NCI-H345 (cell line): Measurements from ENCODE around the gene LRRTM1.
A peak's percentile ranks its signal among the peaks of the same experiment; 100 is the strongest.

ENCODE experiments used
- DNase-seq: peaks from one replicate; lab custom pipeline; 2025; lab: John Stamatoyannopoulos, UW

LRRTM1 gene

DNA sequence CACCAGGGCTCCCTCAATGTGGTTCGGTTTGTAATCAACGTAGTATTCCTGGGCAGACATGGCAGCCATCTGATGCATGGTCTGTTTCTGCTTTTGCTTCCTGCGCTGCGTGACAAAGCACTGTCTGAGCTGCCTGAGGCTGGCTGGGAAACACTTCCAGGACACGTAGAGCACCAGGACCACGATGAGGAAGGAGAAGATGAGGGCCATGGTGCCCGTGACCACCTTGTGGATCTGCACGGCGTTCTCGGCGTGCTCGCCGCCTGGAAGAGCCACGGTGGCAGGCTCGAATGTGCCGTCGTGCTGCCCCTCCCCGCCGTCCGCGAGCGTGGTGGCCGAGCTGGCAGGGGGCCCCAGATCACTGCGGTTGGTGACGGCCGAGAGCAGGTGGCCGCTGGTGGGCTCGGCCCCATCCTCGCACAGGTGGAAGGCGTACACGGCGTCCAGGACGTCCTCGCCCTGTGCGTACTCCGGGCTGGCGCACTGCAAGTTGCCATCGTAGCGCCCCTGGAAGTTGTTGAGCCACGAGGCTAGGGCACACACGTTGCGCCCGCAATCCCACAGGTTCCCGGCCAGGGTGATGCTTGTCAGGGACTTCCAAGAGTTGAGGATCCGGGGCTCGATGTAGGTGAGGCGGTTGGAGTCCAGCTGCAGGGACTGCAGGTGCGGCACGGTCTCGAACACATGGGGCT is 2.1 kb downstream of the LRRTM1 start:
- DNase-seq = no peak

DNA sequence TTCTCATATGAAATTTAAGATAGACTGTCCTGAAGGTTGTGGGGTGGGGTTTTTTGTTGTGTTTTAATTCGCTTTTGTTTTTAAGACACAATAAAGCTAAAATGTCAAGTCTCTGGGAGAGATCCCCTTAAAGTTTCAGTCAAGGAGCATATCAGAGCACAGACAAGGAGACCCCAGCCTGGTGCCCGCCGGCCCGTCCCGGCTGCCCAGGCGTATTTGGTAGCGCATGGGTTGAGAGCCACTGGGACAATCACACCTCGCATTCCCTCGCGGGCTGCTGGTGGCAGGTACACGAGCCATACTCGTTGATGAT is 2.6 kb downstream of the LRRTM1 start:
- DNase-seq = no peak

DNA sequence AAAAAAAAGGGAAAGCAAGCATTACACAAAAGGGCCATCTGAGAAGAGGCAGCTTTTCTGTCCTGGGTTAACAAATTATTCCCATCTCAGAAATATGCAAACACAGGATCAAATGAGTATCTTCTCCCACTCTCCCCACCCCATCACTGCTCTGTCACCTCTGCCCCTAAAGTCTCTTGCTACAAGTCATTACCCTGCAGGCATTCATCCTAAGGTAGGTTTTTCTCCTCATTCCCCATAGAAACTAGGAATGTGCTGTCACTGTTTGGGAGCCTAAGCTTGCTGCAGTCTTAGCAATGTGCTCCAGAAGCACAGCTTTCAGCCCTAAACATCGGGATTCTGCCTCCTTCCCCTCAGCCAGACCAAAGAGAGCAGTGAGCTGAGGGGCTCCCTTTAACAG is 3.6 kb downstream of the LRRTM1 start:
- DNase-seq = no peak

DNA sequence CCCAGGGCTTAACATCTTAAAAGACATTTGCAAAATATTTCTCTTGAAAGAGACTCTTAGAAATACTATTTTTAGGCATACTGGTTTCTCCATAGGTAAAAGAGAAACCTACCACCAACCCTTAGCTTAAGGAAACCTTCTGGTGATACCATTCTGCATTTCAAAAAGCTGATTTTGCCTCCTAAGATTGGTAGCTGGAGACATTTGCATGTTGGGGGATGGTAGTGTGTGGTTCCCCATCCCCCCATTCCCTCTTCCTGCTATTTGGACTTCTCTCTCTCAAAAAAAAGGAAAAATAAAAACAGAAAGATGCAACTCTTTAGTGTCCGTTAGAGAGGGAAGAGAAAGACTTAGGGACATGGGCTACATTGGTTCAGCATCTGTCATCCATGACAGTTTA is 4.2 kb downstream of the LRRTM1 start:
- no peak for DNase-seq

DNA sequence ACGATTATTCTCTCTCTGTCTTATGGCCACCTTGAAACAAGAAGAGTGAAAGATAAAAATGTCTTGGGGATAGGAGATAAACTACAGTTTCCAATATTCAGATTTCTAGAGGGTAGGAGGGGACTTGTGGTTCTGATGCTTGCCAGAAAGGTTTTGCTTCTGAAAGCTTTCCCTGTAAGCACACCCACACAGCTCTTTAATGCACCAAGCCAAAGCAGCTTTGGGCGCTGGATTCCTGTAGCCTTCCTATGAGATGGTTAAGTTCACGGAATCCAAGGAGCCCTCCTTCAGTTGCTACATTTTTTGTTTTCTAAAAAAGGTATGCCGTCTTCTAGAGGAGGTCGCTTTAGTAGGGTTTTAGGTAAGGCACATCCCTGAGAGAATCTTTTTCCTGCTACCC is 4.9 kb downstream of the LRRTM1 start:
- DNase-seq = no peak

DNA sequence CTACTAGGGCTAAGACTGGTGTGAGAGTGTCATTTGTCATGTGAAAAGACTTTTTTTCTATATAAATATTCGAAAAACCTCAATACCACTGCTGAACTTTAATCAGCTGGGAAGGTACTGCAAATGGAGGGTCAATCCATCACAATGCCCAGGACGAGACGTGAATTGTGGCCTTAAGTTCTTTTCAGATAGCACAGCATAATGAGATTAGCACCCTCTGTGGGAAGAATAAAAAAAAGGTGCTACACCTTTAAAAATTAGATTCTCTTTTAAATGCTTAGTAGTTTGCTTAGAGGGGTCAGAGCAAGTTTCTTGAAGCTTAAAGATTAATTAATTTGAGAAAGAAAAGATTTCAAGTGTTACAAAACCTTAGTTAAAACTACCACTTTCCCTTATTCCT is 5.6 kb downstream of the LRRTM1 start:
- no peak for DNase-seq

- no peak for DNase-seq
Measured at GRCh38 chr2:80293039-80293438, 11.5 kb downstream of the LRRTM1 start.

DNA sequence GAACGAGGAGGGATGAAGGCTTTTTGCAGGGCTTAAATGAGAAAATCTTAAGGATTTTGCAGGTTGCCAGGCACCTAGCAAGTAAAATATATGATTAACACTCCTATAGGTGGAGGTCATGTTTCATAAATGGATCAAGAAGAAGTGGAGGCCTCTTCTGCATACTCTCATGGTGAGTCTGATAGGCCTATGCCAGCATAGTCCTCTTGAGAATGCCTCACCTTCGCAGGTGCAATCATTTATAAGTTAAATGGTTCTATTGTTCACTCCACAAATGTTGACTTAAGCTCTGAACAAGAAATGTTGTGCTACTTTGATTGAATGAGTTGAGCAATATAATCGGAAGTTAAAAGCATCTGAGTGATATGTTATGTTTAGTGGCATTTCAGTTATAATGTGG is 12.1 kb downstream of the LRRTM1 start:
- DNase-seq = peak; percentile 70

DNA sequence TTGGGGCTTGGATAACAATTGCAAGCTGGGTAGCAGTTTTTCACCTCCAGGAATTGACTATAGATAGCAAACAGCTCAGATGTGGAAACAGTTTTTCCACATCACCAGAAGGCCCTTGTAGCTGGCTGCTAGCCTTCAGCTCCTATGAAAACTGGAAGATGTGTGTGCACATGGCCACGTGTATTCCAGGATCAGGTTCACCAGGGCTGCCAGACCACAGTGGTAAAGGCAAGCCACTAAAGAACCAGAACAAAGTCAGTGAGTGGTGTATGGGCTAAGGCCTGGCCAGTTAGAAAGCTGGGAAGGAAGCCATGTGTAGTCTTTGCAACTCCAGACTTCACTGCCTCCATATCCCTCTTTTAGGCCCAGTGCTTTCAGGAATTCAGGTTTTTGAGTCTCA is 12.9 kb downstream of the LRRTM1 start:
- DNase-seq = no peak

DNA sequence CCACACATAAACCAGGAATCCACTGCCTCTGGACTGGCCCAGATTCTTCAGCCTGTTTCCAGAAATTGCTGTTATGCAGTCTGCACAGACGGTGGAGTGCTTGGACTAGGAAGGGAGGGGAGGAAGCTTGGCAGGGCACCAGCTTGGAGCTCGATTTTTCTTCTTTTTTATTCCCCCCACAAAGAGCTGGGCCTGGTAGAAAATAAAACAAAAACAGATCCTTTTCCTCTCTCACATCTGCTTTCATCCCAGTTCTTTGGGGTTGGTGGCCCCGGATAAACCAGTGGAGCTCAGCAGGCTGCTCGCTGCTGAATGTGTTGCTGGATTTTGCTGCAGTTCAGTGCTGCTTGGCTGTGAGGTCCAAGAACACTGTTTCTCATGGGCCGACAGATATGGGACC is 16.0 kb downstream of the LRRTM1 start:
- no peak for DNase-seq

GRCh38 chr2:80281049-80281448 is 23.5 kb downstream of the LRRTM1 start:
- no peak for DNase-seq

GRCh38 chr2:80280598-80280997 is 24.0 kb downstream of the LRRTM1 start:
- DNase-seq = no peak

- no peak for DNase-seq
Measured at GRCh38 chr2:80269806-80270205, 34.7 kb downstream of the LRRTM1 start.

GRCh38 chr2:80266231-80266630 is 38.3 kb downstream of the LRRTM1 start:
- no peak for DNase-seq

- no peak for DNase-seq
Measured at GRCh38 chr2:80259292-80259691, 45.3 kb downstream of the LRRTM1 start.

DNA sequence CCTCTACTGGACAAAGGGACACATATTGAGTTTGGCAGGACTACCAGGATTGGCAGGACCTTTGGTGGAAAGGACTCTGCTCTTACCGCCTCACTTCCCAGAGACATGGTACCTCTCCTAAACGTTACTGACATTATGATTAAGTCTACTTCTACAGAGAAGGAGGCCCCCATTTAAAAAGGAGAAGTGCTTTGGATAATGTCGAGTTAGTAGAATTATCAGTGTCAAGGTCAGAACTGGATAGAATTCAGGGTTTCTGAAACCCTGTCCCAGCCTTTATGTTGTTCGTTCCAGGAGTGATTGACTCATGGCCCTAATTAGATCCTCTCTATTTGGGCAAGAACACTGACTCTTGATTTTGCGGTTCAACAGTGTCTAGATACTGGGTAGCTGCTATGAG is 45.8 kb downstream of the LRRTM1 start:
- no peak for DNase-seq

DNA sequence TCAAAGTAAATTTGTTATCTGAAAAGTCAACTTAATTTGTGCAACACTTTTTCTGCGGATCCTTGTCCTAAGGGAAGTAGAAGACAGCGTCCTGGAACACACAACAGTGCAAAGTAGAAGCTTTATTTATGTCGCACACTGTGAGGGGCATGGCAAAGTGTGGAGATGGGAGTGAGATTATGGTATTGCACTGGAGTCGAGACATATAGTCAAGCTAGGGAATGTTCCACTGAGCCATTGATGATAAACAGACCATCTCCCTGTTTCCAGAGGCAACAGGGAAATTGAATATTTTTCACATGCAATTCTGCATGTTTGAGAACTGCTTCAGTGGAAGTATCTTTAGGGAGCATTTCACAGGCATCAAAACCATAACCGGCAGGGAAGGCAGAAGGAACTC is 46.2 kb downstream of the LRRTM1 start:
- no peak for DNase-seq

GRCh38 chr2:80257450-80257849 is 47.1 kb downstream of the LRRTM1 start:
- DNase-seq = no peak

- DNase-seq = no peak
Measured at GRCh38 chr2:80256782-80257167, 47.8 kb downstream of the LRRTM1 start.

DNA sequence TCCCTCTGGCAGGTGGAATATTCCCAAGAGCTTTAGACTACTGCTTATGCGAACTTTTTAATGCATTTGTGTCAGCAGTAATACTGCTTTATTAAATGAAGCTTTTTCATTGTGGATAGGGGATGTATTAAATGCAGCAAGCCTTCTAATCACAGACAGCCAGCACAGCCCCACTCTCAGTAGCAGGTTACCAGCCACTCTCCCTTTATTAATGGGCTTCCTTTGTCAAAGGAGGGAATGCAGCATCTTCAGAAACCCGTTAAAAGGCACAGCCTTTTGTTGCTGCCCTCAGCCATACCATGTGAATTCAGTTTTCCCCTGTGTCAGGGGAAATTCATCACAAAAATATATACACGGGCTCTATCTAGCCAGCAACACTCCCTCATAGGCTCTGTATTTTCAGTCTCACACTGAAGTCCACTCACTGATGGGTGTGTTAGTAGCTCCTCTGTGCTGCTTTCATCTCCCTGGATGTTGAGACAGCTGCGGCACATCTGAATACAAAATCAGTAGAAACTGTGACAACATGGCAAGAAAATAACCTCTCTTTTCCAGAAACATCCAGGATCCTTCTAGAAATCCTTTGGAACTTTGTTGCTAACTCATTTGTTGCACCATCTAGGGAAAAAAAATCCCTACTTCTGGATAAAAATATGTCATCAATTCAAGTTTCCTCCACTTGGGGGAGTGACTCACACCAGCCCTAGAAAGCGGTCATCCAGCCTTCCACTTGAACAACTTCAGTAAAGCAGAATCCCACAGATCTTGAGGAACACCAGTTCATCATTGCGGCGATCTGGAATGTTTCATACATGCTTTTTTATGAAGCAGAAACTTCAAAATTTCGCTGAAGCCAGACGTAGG is 48.4 kb downstream of the LRRTM1 start:
- peak; percentile 38 for DNase-seq

- DNase-seq = no peak
Measured at GRCh38 chr2:80252294-80252986, 52.1 kb downstream of the LRRTM1 start.
